HG02970 (cell line): ENCODE measurements around the gene STXBP2.

Experiments
- ATAC-seq: cut with Tn5 transposase; IDR thresholded peaks from one replicate; pipeline ENCODE4 v1.9.1; 2021; ENCODE audit warnings: mild to moderate bottlenecking, moderate library complexity, moderate number of reproducible peaks; ENCODE audit not compliant: unreplicated experiment, low FRiP score

The STXBP2 gene

DNA sequence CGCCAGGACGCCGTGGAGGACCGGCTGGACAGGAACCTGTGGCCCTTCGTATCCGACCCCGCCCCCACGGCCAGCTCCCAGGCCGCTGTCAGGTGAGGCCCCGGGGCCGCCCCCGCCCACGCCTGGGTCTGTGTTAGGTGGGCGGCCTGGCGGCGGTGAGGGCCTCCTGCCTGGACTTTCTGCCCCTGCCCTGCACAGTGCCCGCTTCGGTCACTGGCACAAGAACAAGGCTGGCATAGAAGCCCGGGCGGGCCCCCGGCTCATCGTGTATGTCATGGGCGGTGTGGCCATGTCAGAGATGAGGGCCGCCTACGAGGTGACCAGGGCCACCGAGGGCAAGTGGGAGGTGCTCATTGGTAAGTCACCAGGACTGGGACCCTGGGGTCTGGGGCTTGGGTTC is 10.2 kb downstream of the STXBP2 start:
- no peak for ATAC-seq

DNA sequence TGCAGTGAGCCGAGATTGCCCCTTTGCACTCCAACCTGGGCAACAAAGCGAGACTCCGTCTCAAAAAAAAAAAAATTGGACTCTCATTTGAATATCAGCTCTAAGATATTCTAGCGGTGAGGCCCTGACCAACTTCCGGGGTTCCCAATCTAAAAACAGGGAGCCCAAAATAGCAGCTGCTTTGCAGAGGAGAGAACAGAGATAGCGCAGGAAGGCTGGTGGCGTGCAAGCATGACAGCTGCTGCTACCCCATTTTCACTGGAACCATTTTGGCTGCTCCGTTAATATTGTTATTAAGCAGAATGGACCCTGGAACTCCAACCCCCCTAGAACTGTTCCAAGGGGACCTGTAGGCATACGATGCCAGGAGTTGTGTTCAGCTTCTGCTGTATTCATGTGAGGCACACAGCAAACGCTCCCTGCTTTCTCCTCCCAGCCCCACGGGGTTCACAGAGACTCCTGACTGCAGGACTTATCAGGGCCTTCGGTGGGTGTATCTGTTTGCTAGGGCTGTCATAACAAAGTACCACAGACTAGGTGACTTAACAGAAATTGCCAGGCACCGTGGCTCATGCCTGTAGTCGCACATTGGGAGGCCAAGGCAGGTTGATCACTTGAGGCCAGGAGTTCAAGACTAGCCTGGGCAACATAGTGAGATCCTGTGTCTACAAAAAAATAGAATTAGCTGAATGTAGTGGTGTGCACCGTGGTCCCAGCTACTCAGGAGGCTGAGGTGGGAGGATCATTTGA is 11.5 kb downstream of the STXBP2 start:
- no peak for ATAC-seq

DNA sequence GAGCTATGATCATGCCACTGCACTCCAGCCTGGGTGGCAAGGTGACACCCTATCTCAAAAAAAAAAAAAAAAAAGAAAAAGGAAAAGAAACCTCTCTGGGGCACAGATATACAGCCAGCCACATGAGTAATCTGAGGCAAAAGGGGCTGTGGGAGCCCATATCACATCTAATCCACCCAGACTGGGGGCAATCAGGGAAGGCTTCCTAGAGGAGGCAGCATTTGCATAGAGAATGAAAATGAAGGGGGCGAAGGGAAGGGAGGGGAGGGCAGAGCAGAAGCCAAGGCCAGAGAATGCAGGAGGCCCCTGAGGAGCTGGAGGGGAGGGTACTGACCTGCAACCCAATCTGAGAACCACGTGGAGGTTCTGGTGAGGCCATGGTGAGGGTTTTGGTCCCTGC is 13.2 kb downstream of the STXBP2 start:
- ATAC-seq = no peak

DNA sequence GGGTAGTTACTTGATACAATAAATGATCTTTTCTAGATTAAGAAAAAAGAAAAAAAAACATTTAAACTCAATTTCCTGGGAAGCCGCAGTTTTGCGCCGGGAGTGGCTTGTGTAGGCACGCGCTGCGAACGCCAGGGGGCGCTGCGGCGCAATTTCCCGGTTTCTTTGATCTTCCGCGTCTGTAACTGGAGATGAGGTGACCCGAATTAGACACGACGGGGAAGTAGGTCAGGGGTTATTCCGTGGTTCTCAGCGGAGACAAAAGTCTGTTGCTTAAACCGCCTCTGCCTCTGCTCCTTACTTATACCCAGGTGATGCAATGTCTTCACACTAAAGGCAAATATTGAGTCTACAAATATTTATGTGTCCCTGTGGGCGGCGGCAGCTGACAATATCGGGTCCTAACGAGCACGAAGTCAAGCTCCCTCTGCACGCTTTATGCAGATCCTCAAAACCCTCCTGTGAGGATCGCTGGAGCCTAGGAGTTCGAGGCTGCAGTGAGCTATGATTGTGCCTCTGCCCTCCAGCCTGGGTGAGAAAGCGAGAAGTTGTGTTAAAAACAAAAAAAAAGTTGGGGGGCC is 15.2 kb downstream of the STXBP2 start:
- ATAC-seq = no peak

DNA sequence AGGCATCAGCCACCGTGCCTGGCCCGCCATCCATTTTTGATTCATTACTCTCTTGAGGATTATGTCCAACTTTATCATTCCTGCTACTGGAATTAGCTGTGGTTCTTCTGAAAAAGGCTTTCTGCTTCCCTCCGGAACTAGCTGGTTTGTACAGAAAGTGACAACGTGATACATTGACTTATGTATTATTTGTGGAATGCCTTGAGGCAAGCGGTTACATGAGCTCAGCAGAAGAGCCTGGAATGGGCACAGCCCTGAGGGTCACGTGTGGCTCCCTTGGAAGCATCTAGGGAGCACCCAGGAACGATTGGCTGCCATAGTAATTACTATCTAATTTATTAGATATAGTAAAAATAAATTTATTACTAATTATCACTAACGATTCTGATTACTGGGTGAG is 17.5 kb downstream of the STXBP2 start:
- ATAC-seq = no peak

DNA sequence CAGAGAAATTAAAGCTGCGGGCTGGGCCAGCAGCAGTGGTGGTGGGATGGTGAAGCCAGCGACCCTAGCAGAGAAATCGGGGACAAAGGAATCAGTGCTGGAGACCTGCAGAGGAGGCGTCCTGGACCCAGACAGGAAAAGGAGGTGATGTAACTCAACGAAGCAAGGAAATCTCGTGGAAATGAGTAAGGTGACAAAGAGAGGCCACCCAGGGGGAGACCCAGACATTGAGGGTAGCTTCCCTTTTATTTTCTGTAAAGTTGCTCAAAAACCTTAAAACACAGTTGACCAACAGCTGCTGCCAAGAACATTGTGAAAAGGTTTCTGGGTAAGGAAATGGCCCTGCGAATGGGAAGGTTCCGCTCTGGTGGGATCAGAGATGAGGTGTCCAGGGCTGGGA is 18.7 kb downstream of the STXBP2 start:
- ATAC-seq = no peak

DNA sequence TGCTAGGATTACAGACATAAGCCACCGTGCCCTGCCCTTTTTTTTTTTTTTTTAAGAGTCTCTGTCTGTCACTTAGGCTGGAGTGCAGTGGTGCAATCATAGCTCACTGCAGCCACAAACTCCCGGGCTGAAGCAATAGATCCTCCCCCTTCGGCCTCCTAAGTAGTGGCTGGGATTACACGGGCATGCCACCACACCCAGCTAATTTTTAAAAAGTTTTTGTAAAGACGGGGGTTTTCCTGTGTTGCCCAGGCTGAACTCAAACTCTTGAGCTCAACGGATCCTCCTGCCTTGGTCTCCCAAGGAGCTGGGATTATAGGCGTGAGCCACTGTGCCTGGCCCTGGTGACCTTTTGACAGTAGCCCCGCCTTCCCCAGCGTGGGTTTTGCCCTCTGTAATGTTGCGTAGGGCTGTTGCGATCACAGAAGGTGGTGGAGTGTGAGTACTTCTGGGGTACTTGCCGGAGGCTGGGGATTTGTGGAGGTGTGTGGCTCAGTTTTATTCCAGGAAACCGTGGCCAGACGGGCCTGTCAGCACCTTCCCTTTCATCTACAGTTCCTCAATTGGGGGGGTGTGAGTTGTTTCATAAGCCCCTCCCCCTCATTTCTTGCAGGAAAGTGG is 20.3 kb downstream of the STXBP2 start:
- ATAC-seq = no peak

DNA sequence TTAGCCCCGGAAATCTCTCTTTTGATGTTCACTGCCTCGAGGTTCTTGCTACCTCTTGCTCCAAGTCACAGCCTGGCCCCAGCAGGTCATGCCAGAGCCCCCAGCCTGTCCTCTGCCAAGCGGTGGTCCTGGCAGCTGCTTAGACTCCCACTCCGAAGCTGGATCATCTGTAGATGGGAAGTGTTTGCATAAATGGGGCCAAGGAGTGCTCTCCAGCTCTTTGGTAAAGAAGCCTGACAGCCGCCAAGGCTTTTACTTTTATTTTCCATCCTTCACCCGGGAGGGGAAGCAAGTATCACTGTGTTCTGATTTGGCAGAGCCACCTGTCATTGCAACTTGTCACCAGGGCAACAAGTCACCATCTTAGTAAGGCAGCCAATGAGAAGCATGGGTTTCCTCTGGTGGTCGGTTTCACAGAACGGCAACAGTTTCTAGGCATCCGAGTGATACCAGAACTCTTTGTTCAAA is 21.3 kb downstream of the STXBP2 start:
- no peak for ATAC-seq

DNA sequence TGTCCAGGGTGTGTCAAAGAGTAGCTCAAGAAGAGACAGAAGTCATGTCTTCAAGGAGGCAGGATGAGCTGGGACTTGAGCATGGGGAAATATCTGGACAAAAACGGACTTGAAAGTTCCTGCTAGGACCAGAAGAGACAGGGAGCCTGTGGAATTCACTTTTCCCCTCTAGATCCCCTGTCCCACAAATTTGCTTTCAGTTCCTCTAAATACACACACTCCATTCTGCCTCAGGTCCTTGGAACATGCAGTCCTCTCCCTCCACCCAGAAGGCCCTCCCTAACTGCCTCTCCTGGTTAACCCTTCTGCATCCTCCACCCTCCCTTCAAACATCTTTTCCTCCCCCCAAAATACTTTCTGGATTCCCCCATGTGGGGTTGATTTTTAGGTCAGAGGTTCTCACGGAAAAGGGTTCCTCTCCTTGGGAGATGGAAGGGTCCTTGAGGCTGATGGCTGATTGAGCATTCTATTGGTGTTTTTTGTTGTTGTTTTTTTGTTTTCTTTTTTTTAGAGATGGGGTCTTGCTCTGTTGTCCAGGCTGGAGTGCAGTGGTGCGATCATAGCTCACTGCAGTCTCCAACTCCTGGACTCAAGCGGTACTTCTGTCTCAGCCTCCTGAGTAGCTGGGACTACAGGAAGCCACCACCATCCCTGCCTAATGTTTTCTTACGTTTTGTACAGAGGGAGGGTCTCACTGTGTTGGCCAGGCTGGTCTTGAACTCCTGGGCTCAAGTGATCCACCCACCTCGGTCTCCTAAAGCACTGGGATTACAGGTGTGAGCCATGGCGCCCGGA is 25.0 kb downstream of the STXBP2 start:
- no peak for ATAC-seq

DNA sequence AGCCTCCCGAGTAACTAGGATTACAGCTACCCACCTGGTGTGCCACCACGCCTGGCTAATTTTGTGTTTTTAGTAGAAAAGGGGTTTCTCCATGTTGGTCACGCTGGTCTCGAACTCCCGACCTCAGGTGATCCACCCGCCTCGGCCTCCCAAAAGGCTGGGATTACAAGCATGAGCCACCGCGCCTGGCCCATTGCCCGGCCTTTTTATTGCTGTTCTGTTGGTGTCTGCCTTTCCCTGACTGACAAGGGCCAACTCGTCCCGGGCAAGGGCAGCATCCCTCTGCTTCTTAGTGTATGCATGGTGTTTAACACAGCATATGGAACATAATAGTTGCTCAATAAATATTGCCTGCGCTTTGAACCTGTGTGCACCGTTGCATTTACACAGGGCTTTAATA is 25.7 kb downstream of the STXBP2 start:
- no peak for ATAC-seq

DNA sequence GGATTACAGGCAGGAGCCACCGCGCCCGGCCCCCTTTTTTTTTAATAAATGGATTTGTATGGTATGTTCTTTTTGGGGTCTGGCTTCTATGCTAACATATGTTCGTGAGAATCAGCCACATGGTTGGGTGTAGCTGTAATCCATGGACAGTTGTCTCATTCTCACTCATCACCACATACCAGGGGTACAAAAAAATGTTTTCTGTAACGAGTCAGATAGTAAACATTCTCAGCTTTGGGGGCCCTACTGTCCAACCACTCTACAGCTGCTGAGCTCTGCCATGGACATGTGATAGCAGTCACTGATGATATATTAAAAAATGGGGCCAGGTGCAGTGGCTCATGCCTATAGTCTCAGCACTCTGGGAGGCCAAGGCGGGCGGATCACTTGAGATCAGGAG is 26.8 kb downstream of the STXBP2 start:
- ATAC-seq = no peak

DNA sequence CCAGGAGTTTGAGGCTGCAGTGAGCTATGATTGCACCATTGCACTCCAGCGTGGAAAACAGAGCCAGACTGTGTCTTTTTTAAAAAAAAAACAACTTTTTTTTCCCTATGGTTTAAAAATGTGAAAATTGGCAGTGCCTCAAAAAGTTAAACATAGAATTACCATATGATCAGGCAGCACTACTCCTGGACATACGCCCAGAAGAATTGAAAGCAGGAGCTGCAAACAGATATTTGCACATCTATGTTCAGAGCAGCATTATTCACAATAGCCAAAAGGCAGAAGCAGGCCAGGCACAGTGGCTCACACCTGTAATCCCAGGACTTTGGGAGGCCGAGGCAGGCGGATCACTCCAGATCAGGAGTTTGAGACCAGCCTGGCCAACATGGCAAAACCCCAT is 28.2 kb downstream of the STXBP2 start:
- ATAC-seq = no peak

DNA sequence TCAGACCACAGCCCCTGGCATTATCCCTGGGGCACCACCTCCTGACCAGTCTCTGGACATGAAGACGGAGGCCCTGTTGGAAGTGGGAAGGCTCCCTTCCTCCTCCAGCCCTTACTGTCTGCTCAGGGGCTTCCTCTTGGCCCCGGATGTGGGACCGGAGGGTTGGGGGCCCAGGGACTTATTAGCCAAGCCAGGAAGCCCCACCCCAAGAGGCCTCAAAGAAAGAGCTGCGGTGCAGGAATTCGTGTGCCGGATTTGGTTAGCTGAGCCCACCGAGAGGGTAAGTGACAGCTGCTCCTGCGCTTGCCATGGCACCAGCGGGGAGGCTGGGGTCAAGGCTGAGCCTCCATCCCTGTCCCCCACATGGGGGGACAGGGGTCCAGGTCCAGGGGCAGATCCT is 31.9 kb downstream of the STXBP2 start, which contains the start of gene RETN:
Gene RETN (plus strand): TSS at position 208 of the 400 bp plus-strand sequence. CDS start 278 bp downstream, outside the sequence.
- no peak for ATAC-seq

DNA sequence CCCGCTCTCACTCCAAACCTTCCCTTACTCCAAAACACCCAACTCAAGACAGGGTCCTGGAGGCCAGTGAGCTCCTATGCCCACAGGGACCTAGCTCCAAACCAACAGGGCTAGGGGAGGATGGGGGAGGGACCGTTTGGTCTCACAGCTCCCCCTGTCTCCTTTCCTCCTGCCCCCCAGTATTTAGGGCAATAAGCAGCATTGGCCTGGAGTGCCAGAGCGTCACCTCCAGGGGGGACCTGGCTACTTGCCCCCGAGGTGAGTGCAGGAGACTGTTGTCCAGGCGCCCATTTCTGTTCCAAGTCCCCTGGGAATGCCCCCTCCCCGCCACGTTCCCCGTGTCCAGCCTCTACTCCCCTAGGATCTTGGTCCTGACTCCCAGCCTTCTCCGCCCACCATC is 32.7 kb downstream of the STXBP2 start:
- no peak for ATAC-seq

DNA sequence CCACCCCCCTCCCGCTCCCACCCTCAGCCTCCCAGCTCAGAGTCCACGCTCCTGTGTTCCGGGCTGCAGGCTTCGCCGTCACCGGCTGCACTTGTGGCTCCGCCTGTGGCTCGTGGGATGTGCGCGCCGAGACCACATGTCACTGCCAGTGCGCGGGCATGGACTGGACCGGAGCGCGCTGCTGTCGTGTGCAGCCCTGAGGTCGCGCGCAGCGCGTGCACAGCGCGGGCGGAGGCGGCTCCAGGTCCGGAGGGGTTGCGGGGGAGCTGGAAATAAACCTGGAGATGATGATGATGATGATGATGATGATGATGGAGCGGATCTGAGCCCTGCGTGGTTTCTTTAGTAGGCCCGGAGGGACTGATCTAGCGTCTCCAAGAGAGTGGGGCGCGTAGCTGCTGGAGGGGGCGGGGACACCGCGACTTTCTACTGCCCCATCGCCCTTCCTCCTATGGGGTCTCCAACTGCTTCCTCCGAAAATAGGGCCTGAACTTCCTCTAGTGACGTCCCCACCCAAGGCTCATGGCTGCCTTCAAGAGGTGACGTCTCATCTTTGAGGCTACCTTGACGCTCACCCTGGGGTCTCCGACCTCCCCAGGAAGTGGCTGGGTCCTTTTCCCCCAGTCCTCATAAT is 33.4 kb downstream of the STXBP2 start:
- ATAC-seq = no peak

DNA sequence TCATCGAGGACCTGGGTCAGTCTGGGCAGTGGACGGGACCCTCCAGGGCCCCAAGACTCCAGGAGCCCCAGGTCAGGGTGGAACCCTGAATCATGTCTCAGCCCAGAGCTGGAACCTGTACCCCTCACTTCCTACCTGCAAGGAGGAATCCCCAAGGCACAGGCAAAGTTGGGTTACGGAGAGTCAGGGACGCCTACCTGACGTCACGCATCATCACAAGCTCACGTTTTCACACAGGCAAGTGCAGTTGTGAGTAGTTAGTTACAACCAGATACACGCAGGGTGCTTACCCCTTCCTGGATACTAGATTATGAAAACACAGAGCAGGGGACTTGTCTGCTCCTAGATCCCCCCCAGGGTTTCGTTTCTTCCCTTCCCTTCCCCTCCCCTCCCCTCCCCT is 33.9 kb downstream of the STXBP2 start:
- ATAC-seq = no peak

DNA sequence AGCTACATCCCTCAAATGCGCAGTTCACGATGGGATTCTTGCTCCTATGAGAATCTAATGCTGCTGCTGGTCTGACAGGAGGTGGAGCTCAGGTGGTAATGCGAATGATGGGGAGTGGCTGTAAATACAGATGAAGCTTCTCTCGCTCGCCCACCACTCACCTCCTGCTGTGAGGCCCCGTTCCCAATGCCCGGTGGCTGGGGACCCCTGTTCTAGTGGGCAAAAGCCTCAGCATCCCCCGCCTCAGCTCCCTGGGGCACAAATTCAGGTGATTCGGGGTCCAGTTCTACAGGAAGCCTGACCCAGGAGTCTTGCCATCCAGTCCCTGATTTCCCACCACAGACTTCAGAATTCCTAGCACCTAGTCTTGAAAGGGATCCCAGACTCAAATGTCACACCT is 35.6 kb downstream of the STXBP2 start:
- no peak for ATAC-seq

DNA sequence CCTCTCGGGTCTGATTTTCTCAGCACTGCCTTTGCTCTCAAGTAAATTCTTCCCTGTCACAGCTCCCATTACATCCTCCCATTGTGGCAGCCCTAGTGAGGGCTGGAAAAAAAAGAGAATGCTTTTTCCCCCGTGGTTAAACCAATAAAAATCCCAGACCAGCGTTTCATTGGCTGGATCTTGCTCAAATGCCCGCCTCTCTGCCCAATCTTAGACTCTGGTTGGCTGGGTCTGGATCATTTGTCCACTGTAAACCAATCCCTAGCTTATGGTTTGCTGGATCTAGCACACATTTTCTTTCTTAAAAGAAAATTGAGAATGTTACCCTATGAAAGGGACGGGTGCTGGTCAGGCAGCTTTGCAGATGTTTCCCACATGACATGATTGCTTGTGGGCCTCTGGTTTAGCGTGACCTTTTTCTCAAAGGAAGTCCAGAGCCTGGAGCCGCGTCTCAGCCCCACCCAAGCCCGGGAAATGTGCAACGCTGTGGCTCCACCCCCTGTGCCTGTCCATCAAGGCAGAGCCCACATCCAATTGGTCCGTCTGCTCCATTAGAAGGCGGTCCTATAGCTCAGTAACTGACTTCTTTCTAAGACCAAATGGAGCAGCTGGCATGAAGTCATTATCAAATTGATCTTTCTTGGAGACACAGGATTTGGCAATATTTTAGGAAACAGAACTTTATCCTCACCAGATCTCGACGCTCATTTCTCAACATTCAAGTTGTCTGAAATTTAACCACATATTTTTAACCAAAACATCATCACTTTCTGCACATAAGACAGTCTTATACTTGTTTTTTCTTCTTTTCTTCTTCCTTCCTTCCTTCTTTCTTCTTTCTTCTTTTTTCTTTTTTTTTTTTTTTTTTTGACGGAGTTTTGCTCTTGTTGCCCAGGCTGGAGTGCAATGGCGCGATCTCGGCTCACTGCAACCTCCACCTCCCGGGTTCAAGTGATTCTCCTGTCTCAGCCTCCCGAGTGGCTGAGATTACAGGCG is 37.4 kb downstream of the STXBP2 start:
- no peak for ATAC-seq

DNA sequence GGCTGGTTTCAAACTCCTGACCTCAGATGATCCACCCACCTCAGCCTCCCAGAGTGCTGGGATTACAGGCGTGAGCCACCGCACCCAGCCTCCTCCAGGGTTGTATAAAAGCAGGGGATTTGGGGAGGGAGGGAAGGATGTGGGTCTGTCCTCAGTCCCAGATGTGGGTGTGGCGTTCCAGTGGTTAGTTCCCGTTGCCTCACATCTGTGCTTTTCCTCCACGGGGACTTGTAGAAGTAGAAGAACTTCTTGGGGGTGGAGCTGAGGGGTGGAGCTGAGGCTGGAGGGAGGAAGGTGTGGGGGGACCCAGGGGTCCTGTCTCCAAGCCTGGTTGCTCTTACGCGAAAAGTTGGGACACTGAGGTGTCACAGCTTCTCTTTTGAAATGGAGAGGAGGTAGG is 39.5 kb downstream of the STXBP2 start:
- ATAC-seq = no peak
